NCI-H748 treated with DMSO at 0.1 percent for 48 hours (cell line): ENCODE data around the gene PHACTR1.

Experiments
- DNase-seq: peaks from one replicate; lab custom pipeline; 2025; lab: John Stamatoyannopoulos, UW

The PHACTR1 gene

GRCh38 chr6:13072686-13073347 is 356.2 kb downstream of the PHACTR1 start:
- no peak for DNase-seq

GRCh38 chr6:13074415-13075140 is 358.0 kb downstream of the PHACTR1 start:
- no peak for DNase-seq

DNA sequence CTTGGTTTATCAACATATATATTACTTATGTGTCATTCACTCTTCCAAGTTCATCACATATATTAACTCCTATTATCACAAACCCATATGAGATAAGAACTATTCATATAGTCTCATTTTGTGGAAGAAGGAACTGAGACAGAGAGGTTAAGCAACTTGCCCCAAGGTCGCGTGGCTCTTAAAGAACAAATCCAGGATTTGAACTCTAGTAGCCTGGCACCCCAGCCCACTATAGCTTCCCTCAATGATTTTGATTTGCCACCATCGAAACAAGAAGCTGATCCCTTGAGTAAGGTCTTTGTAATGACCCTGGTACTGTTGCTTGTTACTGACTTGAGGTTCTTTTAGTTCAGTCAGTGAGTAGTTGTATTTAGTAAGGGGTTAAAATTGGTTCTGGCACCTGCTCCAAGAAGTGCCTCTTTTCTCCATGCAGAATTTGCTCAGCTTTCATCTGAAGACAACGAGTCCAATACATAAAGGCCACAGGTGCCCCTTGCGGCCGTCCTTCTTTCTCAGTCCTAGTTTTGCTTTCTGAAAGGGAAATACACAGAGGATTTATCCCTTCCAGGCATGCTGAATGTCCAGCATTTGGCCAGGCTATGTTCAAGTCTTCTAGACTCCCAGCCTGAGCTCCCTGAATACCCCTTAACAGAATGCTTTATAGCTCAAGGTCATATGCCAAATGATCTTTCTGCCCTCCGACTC is 358.7 kb downstream of the PHACTR1 start:
- DNase-seq = no peak

DNA sequence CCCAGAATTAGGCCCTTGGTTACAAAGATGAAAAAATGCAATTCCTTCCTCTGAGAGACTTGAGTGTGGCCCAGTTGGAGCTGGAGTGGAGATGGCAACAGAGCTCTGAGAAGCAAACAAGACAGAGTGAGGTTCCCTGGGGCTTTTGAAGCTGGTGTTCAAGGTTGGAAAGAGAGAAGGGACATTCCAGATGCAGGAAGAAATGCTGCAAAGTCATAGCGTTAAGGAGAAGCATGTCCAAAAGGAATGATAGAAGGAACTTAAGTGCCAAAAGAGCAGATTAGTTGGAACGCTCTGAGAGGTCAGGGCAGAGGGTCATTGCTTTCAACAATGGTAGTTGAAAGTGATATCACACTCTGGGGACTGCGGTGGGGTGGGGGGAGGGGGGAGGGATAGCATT is 360.0 kb downstream of the PHACTR1 start:
- no peak for DNase-seq

DNA sequence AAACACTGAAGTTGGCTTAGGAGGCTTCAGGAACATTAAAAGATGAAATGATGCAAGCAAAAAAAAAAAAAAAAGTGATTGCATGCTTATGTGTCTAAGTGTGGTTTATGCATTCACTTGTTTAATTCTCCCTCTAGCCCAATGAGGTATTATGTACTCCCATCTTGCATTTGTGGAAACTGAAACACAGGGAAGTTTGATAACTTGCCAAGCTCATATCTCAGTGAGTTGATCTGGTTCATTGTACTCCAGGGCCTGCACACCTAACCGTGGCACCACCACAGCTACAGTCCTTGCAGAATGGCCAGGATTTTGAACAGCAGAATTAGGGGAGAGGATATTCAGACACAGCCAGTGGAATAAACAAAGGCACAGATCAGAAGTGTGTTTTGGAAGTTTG is 360.6 kb downstream of the PHACTR1 start:
- DNase-seq = no peak

- no peak for DNase-seq
These were observed 362.6 kb downstream of the PHACTR1 start for GRCh38 chr6:13079096-13079723.

DNA sequence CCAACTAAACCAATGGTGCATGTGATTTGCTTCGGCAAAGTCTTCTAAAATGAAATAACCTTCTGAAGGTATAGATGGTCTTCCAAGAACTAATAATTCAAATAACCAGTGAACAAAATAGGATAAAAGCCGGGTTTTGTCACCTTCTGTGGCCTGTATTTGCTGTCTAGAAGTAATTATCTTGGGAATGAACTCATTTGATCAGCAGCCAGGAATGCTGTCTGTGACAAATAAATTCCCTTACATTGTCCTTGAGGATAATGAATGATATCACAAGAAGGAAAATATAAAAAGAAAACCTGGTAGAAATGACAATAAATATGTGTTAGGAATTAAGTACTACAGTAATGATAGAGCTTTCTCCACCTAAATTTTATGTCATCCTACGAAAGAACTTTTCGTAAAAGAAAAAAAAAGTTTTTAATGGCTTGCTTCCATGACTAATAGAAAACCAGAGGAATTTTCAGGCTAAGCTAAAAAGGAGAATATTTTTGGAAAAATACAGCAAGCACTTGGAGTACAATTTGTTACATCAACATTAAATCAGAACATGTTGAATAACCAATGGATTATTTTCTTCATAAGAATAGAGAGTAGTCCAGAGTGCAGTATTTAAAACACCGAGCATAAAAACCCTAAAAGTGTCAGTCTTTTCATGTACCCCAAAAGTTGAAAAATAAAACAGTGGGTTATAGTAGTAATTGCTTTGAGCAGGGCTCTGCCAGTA is 364.1 kb downstream of the PHACTR1 start:
- DNase-seq = no peak

- no peak for DNase-seq
These were observed 364.6 kb downstream of the PHACTR1 start for GRCh38 chr6:13081189-13081563.

DNA sequence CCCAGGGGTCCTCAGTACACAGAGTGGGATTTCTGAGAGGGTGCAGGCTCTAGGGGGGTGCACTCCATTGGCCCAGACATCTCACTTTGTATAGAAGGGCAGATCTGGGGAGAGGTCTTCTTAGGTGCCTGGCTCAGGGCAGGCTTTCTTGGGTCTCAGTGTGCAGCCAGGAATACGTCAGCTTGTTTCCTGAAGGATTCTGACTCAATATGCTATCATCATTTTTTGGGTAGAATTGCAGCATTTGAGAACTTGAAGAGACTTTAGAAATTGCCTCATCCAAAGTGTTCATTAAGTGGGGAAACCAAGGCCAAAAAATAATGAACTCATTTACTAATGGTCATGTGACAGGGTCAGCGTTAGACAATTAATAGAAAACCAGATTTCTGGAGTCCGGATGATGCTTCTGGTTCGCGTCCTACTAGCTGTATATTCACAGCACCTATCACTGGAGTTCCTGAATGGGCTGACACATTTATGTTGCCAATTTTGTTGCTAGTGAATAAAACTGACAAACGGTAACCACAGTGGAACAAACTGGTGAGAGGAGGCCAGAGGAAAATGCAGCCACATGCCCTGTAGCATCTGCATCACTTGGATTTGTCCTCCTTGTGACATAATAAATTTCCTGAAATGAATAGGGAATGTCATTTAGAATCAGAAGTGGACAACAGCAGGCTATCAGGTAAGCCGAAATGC is 372.9 kb downstream of the PHACTR1 start:
- DNase-seq = no peak

DNA sequence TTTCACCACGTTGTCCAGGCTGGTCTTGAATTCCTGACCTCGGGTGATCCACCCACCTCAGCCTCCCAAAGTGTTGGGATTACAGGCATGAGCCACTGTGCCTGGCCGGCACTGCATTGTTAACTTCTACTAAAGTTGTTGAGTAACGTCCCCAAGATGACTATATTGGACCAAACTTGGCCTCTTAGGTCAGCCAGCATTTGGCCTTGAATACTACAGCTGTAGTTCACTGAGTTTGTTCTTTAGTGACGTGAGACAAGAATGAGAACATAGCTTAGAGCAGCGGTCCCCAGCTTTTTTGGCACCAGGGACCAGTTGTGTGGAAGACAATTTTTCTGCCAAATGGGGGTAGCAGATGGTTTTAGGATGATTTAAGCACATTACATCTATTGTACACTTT is 374.6 kb downstream of the PHACTR1 start:
- no peak for DNase-seq

GRCh38 chr6:13094781-13095425 is 378.3 kb downstream of the PHACTR1 start:
- DNase-seq = no peak

GRCh38 chr6:13096084-13096483 is 379.5 kb downstream of the PHACTR1 start:
- no peak for DNase-seq

DNA sequence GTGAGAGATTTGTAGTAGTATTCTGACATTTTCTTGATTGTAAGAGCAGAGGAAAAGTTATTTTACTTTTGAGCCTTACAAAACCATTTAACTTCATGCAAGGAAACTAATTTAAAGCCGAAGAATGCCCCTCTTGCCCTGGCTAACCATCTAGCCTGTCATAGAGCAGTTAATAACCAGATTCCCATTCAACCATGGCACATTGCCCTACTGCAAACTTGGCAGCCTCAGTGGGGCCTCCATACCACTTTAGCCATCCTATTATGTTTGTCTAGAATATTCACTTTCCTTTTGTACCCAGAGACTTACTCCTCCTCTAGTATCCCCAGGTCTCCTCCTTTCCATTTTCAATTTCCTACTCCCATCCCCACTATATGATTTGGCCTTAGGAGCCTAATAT is 380.9 kb downstream of the PHACTR1 start:
- DNase-seq = no peak

- no peak for DNase-seq
These were observed 381.4 kb downstream of the PHACTR1 start for GRCh38 chr6:13098006-13098405.

DNA sequence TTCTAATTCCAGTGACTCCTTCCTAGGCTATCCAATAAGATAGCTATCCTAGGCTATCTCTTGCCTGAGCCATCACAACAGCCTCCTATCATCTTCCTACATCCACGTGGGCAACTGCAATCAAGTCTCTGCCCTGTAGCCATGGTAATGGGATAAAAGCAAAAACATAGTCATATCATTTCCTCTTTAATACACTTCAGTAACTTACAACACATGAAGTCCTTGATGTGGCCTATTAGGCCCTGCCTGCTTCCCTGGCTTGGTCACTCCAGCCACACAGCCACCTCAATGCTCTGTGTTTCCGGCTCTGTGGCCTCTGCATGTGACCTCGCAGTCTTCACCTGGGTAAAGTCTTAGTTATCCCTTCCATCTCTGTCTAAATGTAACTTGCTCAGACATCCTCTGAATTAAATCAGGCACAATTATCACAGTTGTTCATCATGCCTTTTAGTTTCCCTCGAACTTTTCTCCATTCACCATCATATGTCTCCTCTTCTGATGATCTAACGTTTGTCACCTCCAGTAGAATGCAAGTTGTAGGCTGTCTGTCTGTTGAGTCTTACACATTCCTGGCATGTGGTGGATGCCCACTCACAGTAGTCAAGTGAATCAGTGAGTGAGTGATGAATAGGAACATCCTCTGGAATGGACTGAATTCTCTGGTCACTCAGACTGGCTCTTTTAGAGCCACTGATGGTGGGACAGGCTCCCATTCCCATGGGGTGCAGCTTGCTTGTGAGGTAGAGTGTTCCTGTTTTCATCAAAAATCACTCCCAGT is 382.4 kb downstream of the PHACTR1 start:
- no peak for DNase-seq

GRCh38 chr6:13099771-13100170 is 383.2 kb downstream of the PHACTR1 start:
- DNase-seq = no peak

GRCh38 chr6:13101409-13101808 is 384.8 kb downstream of the PHACTR1 start:
- DNase-seq = no peak

DNA sequence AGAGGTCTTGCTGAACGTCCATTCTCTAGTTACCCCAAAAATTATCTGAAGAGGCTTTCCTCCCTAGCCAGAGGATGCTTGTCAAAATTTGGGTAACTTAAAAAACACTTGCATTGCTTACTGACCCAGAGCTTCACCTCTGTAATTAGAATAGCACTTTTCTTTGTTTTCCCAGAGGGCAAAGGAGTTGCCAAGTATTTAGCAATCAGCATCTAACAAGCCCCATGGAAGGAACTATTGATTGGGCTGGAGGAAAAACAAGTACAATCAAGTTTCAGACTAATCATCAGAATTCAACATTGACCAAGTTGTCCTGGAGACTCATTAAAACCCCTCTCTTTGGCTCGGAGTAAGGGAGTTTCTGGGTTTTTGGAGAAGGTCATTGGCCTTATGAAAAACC is 385.4 kb downstream of the PHACTR1 start:
- DNase-seq = no peak

GRCh38 chr6:13103169-13103568 is 386.6 kb downstream of the PHACTR1 start:
- DNase-seq = no peak

DNA sequence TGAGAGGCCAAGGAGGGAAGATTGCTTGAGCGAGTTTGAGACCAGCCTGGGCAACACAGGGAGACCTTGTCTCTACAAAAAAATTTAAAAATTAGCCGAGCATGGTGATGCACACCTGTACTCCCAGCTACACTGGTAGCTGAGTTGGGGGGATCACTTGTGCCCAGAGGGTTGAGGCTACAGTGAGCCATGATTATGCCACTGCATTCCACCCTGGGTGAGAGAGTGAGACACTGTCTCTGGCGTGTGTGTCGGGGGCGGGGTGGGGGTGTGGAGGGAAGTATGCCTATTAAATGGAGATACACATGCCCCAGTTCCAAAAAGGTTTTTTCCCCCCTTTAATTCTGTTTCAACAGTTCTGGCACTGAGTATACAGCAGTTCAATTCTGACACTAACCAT is 388.6 kb downstream of the PHACTR1 start:
- DNase-seq = no peak
